Measurements from ENCODE around the gene NCBP2. TPM values are rescaled to one million over a fixed set of nuclear protein-coding genes. Genes with fewer than 3 reads are reported as not detected.
A peak's percentile ranks its signal among the peaks of the same experiment; 100 is the strongest.

NCBP2 gene
- total RNA-seq, 6 donors from 2014 or later = 15.7 to 51.7 (median 34.6) TPM

GRCh38 chr3:196954832-196955231 is 12.5 kb upstream of the NCBP2 start:
- no peaks in the 10 kb centered on the region for H3K9me3 ChIP-seq
- no peak overlapping the region for H3K27ac ChIP-seq
- no peak overlapping the region for H3K4me3 ChIP-seq
- DNase-seq (no peak), ATAC-seq (ENCODE audit: low FRiP score in 2 of 2) (no peak)
- WGBS, 2 donors = 81 to 87% methylated on average over 7 of the region's 7 CpGs
- no peaks in the 10 kb centered on the region for H3K4me1 ChIP-seq
- no peak for TF ChIP-seq POLR2AphosphoS5 (IDR thresholded peaks at IDR 0.05)
- TF ChIP-seq, protein P1, sequence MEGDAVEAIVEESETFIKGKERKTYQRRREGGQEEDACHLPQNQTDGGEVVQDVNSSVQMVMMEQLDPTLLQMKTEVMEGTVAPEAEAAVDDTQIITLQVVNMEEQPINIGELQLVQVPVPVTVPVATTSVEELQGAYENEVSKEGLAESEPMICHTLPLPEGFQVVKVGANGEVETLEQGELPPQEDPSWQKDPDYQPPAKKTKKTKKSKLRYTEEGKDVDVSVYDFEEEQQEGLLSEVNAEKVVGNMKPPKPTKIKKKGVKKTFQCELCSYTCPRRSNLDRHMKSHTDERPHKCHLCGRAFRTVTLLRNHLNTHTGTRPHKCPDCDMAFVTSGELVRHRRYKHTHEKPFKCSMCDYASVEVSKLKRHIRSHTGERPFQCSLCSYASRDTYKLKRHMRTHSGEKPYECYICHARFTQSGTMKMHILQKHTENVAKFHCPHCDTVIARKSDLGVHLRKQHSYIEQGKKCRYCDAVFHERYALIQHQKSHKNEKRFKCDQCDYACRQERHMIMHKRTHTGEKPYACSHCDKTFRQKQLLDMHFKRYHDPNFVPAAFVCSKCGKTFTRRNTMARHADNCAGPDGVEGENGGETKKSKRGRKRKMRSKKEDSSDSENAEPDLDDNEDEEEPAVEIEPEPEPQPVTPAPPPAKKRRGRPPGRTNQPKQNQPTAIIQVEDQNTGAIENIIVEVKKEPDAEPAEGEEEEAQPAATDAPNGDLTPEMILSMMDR (IDR thresholded peaks at IDR 0.05) = no peak
- TF ChIP-seq POLR2A (IDR thresholded peaks at IDR 0.05) = no peak
- no peak for TF ChIP-seq EP300 (IDR thresholded peaks at IDR 0.05)
- H3K27me3 ChIP-seq = no peaks in the 10 kb centered on the region
- peaks cover 0 to 7% (median 0%) of the 10 kb centered on the region in 4 donors for H3K36me3 ChIP-seq

GRCh38 chr3:196951371-196951770 is 9.0 kb upstream of the NCBP2 start:
- DNase-seq = no peak
- TF ChIP-seq POLR2AphosphoS5 (IDR thresholded peaks at IDR 0.05) (no peak), EP300 (IDR thresholded peaks at IDR 0.05) (no peak), POLR2A (IDR thresholded peaks at IDR 0.05) (no peak)
- TF ChIP-seq, protein P1 (IDR thresholded peaks at IDR 0.05) = no peak
- no peak for ATAC-seq (ENCODE audit: low FRiP score in 2 of 2)
- peaks cover 0 to 12% (median 0%) of the 10 kb centered on the region in 4 donors for H3K36me3 ChIP-seq
- H3K4me3 ChIP-seq = no peak overlapping the region
- 89 to 98% methylated on average over 2 to 3 of the region's 3 CpGs for WGBS, 2 donors
- no peaks in the 10 kb centered on the region for H3K9me3 ChIP-seq
- no peak overlapping the region for H3K27ac ChIP-seq
- H3K27me3 ChIP-seq = no peaks in the 10 kb centered on the region
- no peaks in the 10 kb centered on the region for H3K4me1 ChIP-seq

DNA sequence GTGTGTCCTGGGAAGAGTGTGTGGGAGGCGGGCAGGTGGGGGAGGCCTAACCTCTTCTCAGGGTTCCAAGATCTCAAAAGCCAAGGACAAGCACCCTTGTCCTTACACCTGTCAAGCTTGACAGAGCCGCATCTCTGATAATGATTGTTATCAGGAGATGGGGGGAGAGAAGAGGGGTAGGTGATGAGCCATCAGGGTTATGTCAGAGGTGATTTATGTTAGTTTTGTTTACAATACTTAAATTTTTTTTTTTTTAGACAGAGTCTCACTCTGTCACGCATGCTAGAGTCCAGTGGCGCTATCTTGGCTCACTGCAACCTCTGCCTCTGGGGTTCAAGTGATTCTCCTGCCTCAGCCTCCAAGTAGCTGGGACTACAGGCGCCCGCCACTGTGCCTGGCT is 7.4 kb upstream of the NCBP2 start:
- Histone ChIP-seq H3K27ac (peak overlapping the region in 1 of 4 donors; percentile 34), H3K9me3 (no peaks in the 10 kb centered on the region), H3K27me3 (no peaks in the 10 kb centered on the region), H3K4me1 (no peaks in the 10 kb centered on the region), H3K36me3 (peaks cover 0 to 12% (median under 1%) of the 10 kb centered on the region in 4 donors), H3K4me3 (no peak overlapping the region)
- 98% methylated on average over 6 of the region's 6 CpGs for WGBS, 2 donors
- DNase-seq (no peak), ATAC-seq (ENCODE audit: low FRiP score in 2 of 2) (no peak)
- TF ChIP-seq POLR2A (IDR thresholded peaks at IDR 0.05) = no peak
- no peak for TF ChIP-seq POLR2AphosphoS5 (IDR thresholded peaks at IDR 0.05)
- TF ChIP-seq EP300 (IDR thresholded peaks at IDR 0.05) = no peak
- TF ChIP-seq, protein P1 (IDR thresholded peaks at IDR 0.05) = no peak

GRCh38 chr3:196949285-196949619 is 6.9 kb upstream of the NCBP2 start:
- DNase-seq (no peak), ATAC-seq (ENCODE audit: low FRiP score in 2 of 2) (no peak)
- no peak overlapping the region for H3K4me3 ChIP-seq
- peaks cover 0 to 12% (median 2%) of the 10 kb centered on the region in 4 donors for H3K36me3 ChIP-seq
- peaks cover 0 to 2% (median 1%) of the 10 kb centered on the region in 4 donors for H3K4me1 ChIP-seq
- peak overlapping the region in 1 of 4 donors; percentile 34 for H3K27ac ChIP-seq
- TF ChIP-seq POLR2AphosphoS5 (IDR thresholded peaks at IDR 0.05) (no peak), POLR2A (IDR thresholded peaks at IDR 0.05) (no peak), EP300 (IDR thresholded peaks at IDR 0.05) (no peak)
- TF ChIP-seq, protein P1 (IDR thresholded peaks at IDR 0.05) = no peak
- 81% methylated on average over 6 of the region's 6 CpGs for WGBS, 2 donors
- no peaks in the 10 kb centered on the region for H3K9me3 ChIP-seq
- H3K27me3 ChIP-seq = no peaks in the 10 kb centered on the region

All from upper lobe of left lung (tissue), 6 donors.